ENCODE results near the gene SPPL2A. TPM values are rescaled to one million over a fixed set of nuclear protein-coding genes. Genes with fewer than 3 reads are reported as not detected.

Gene SPPL2A
- total and polyA plus RNA-seq, 2 experiments from 2014 or later: 37.3 to 198 TPM

DNA sequence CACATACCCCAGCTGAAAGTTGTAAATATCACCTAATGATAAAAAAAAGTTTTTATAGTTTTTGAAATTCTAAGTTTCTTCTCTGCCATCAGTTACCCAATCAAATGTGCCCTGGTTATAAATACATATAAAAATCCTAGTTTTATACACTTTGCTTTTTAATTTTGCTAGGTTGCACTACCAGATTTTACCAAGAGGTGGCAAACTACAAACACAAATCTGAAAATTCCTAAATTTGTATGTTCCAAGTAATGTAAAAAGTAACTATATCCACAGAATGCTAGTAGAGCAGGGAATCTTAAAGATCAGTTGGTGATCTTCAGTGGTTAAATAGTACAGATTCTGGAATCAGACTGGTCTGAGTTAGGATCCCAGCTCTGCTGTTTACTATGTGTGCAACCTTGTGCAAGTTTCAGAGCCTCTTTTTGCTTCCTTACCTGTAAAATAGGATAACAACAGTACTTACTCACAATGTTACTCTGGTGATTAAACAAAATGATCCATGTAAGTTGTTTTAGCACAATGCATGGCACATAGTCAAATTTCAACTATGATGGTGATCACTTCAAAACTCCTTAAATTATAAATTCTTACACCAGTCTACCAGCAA is 89.9 kb downstream of the SPPL2A start:
- no peaks in the 10 kb centered on the region for H3K36me3 ChIP-seq
- TF ChIP-seq, protein P1, sequence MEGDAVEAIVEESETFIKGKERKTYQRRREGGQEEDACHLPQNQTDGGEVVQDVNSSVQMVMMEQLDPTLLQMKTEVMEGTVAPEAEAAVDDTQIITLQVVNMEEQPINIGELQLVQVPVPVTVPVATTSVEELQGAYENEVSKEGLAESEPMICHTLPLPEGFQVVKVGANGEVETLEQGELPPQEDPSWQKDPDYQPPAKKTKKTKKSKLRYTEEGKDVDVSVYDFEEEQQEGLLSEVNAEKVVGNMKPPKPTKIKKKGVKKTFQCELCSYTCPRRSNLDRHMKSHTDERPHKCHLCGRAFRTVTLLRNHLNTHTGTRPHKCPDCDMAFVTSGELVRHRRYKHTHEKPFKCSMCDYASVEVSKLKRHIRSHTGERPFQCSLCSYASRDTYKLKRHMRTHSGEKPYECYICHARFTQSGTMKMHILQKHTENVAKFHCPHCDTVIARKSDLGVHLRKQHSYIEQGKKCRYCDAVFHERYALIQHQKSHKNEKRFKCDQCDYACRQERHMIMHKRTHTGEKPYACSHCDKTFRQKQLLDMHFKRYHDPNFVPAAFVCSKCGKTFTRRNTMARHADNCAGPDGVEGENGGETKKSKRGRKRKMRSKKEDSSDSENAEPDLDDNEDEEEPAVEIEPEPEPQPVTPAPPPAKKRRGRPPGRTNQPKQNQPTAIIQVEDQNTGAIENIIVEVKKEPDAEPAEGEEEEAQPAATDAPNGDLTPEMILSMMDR (IDR thresholded peaks at IDR 0.05; ENCODE audit: low read depth, low read length): peak; percentile 72
- peaks cover 3% of the 10 kb centered on the region for H3K4me1 ChIP-seq (ENCODE audit: low read depth)
- H3K27ac ChIP-seq: no peak overlapping the region
- DNase-seq (ENCODE audit: low read depth in 1 of 2, low spot score in 1 of 2): peak in 1 of 2 donors; percentile 64
- no peak overlapping the region for H3K4me3 ChIP-seq
- H3K27me3 ChIP-seq: no peaks in the 10 kb centered on the region
- H3K9me3 ChIP-seq (ENCODE audit: low read depth): no peaks in the 10 kb centered on the region

DNA sequence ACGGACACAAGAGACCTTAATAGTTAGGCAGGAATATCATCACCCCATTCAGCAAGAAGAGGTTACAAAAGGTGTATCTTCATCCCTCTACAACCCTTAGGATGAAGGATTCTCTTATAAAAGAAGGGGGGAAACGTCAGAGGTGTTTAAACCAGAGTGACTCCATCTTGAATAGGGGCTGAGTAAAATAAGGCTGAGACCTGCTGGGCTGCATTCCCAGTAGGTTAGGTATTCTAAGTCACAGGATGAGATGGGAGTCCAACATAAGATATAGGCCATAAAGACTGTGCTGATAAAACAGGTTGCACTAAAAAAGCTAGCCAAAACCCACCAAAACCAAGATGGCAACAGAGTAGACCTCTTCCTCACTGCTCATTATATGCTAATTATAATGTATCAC is 95.4 kb downstream of the SPPL2A start:
- H3K27me3 ChIP-seq: no peaks in the 10 kb centered on the region
- no peak for DNase-seq (ENCODE audit: low read depth in 1 of 2, low spot score in 1 of 2)
- H3K4me3 ChIP-seq: no peak overlapping the region
- no peaks in the 10 kb centered on the region for H3K36me3 ChIP-seq
- no peak overlapping the region for H3K27ac ChIP-seq
- H3K9me3 ChIP-seq (ENCODE audit: low read depth): no peaks in the 10 kb centered on the region
- TF ChIP-seq, protein P1 (IDR thresholded peaks at IDR 0.05; ENCODE audit: low read depth, low read length): no peak
- peaks cover 3% of the 10 kb centered on the region for H3K4me1 ChIP-seq (ENCODE audit: low read depth)

DNA sequence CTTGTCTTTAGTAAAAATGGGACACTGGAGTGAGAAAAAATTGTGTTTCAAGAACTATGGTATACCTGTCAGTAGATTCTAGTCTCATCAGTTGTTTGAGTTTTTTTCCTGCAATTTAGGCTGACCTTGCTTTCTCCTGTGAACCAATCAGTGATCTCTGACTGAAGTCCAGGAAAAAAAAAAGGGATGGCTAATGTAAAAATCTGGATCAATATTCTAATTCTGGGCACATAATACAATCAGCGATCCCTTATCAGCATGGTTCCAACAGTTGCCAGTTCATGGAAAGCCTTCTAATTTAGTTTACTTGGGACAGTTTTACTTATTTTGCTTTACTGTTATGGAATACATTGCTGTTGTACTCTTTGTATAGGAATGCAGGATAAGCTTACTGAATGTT is 95.9 kb downstream of the SPPL2A start:
- peaks cover 4% of the 10 kb centered on the region for H3K36me3 ChIP-seq
- H3K27me3 ChIP-seq: no peaks in the 10 kb centered on the region

DNA sequence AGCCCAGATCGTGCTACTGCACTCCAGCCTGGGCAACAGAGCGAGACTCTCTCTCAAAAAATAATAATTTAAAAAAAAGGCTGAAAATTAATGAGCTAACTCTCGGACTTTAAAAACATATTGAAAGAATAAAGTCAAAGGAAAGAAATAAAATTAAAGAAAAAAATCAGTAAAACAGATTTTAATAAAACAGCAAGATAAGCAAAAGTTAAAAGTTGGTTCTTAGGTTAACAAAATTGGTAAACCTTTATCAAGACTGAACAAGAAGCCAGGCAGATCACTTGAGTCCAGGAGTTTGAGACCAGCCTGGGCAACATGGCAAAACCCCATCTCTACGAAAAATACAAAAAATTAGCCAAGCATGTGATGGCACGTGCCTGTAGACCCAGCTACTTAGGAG is 99.6 kb downstream of the SPPL2A start:
- H3K27ac ChIP-seq: no peak overlapping the region
- H3K4me3 ChIP-seq: no peak overlapping the region
- DNase-seq (ENCODE audit: low read depth in 1 of 2, low spot score in 1 of 2): no peak
- H3K9me3 ChIP-seq (ENCODE audit: low read depth): no peaks in the 10 kb centered on the region
- H3K27me3 ChIP-seq: no peaks in the 10 kb centered on the region
- TF ChIP-seq, protein P1 (IDR thresholded peaks at IDR 0.05; ENCODE audit: low read depth, low read length): no peak
- H3K4me1 ChIP-seq (ENCODE audit: low read depth): peaks cover 2% of the 10 kb centered on the region
- H3K36me3 ChIP-seq: peaks cover 15% of the 10 kb centered on the region

More for the DNA sequence above, 95.9 kb downstream of the SPPL2A start:
- no peak for DNase-seq (ENCODE audit: low read depth in 1 of 2, low spot score in 1 of 2)
- H3K27ac ChIP-seq: no peak overlapping the region
- no peaks in the 10 kb centered on the region for H3K9me3 ChIP-seq (ENCODE audit: low read depth)
- H3K4me3 ChIP-seq: no peak overlapping the region
- H3K4me1 ChIP-seq (ENCODE audit: low read depth): peaks cover 3% of the 10 kb centered on the region
- TF ChIP-seq, protein P1 (IDR thresholded peaks at IDR 0.05; ENCODE audit: low read depth, low read length): no peak

DNA sequence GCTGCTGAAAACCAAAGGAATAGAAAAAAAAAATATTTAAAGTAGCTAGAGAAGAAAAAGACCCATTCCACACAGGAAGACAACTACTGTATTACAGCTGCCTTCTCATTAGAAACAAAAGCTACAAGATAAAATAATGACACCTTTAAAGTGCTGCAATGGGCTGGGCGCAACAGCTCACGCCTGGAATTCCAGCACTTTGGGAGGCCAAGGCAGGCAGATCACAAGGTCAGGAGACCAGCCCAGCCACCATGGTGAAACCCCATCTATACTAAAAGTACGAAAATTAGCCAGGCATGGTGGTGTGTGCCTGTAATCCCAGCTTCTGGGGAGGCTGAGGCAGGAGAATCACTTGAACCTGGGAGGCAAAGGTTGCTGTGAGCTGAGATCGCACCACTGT is 110.0 kb downstream of the SPPL2A start:
- no peak overlapping the region for H3K27ac ChIP-seq
- no peak for DNase-seq (ENCODE audit: low read depth in 1 of 2, low spot score in 1 of 2)
- no peaks in the 10 kb centered on the region for H3K27me3 ChIP-seq
- H3K9me3 ChIP-seq (ENCODE audit: low read depth): no peaks in the 10 kb centered on the region
- H3K4me3 ChIP-seq: no peak overlapping the region
- no peaks in the 10 kb centered on the region for H3K4me1 ChIP-seq (ENCODE audit: low read depth)
- TF ChIP-seq, protein P1 (IDR thresholded peaks at IDR 0.05; ENCODE audit: low read depth, low read length): no peak
- H3K36me3 ChIP-seq: peaks cover 29% of the 10 kb centered on the region

All from cardiac muscle cell (in vitro differentiated cells and primary cell).